ENCODE results near the gene ADGRG3. TPM values are rescaled to one million over a fixed set of nuclear protein-coding genes. Genes with fewer than 3 reads are reported as not detected.

Gene ADGRG3
- total and polyA plus RNA-seq, 9 of the 15 experiments (the other 6 are each of a cell fraction or from before 2014, with no cell fraction given) = 0.09 to 0.52 (median 0.14) TPM; not detected in 3

GRCh38 chr16:57696240-57696639 is 28.1 kb downstream of the ADGRG3 start:
- Histone ChIP-seq H3K9ac (ENCODE audit: insufficient read depth in 1 of 2, low read depth in 2 of 2, low read length in 2 of 2) (no peak overlapping the region), H3K4me1 (replicated peaks in 1 of 2; ENCODE audit: control insufficient read depth in 2 of 2, insufficient read depth in 2 of 2, low read length in 2 of 2) (peaks cover 33 to 45% of the 10 kb centered on the region in 2 experiments), H3K4me2 (ENCODE audit: insufficient read depth, low read length) (no peak overlapping the region; the same call in 1 of the 2 replicates), H3K9me3 (replicated peaks; ENCODE audit: control insufficient read depth, insufficient read depth, low read depth, low read length) (0 out of 2 replicates have a peak, but pooled peaks cover 2% of the 10 kb centered on the region), H3K27ac (ENCODE audit: extremely low read depth, low read depth, low read length) (no peak overlapping the region; the same call in 2 of the 3 replicates), H3K27me3 (ENCODE audit: control insufficient read depth in 2 of 2, insufficient read depth in 2 of 2, low read length in 2 of 2) (no peaks in the 10 kb centered on the region), H3K36me3 (ENCODE audit: control insufficient read depth, insufficient read depth, low read length) (no peaks in the 10 kb centered on the region), H3K79me2 (ENCODE audit: control insufficient read depth, insufficient read depth, low read length) (no peaks in the 10 kb centered on the region), H3K4me3 (no peak overlapping the region), H2AFZ (ENCODE audit: low read depth, low read length) (peak overlapping the region; percentile 1), H4K20me1 (replicated peaks; ENCODE audit: control insufficient read depth, insufficient read depth, low read length) (no peaks in the 10 kb centered on the region), H3K9me1 (ENCODE audit: control insufficient read depth, insufficient read depth, low read length) (no peaks in the 10 kb centered on the region)
- in situ Hi-C loops (cut with MboI) (no loop called here), intact Hi-C loops (cut with micrococcal nuclease) (no loop called here)
- ATAC-seq (no peak), DNase-seq (ENCODE audit: extremely low read depth in 1 of 4, low spot score in 3 of 4) (peak in 2 of 4 experiments; percentile 50 to 55), FAIRE-seq (no peak)
- POLR2A ChIA-PET = interaction anchor here (0.5 kb wide), 1 partner anchor 41 kb away, joined by 3 read pairs; no protein-coding TSS in a partner anchor
- 44% methylated on average over 7 of the region's 7 CpGs for WGBS (ENCODE audit: insufficient coverage, low coverage, missing lambda C conversion rate)
- CTCF ChIA-PET (ENCODE audit: low intra/inter-chr PET ratio) = no interaction called here
- BruUV-seq (replicated peaks) = no TSS peak
- TF ChIP-seq RBM25 (IDR thresholded peaks at IDR 0.05; ENCODE audit: low read depth, low read length, severe bottlenecking) (no peak), NCOR1 (IDR thresholded peaks at IDR 0.05) (no peak; the same call in 1 of the 2 replicates), KDM1A (IDR thresholded peaks at IDR 0.05) (no peak), ZNF785 (CRISPR knock-in tag; IDR thresholded peaks at IDR 0.05) (no peak), ZNF384 (IDR thresholded peaks at IDR 0.05; ENCODE audit: low read depth, low read length) (no peak), POLR2AphosphoS2 (IDR thresholded peaks at IDR 0.05; ENCODE audit: low read length) (no peak), ZEB2 (IDR thresholded peaks at IDR 0.05) (no peak), HDAC1 (IDR thresholded peaks at IDR 0.05) (no peak), ZNF780A (CRISPR knock-in tag; IDR thresholded peaks at IDR 0.05) (no peak), ZBED1 (IDR thresholded peaks at IDR 0.05) (no peak), DACH1 (IDR thresholded peaks at IDR 0.05; ENCODE audit: partially characterized antibody) (no peak), TEAD1 (CRISPR knock-in tag; IDR thresholded peaks at IDR 0.05) (peak in 1 of 2 experiments; percentile 44; a peak in 1 of 4 replicates), RBM14 (IDR thresholded peaks at IDR 0.05; ENCODE audit: borderline replicate concordance, insufficient read depth, low read depth, low read length) (no peak), BHLHE40 (IDR thresholded peaks at IDR 0.05; ENCODE audit: low read length) (no peak), ESRRA (IDR thresholded peaks at IDR 0.05; ENCODE audit: borderline replicate concordance, low read depth) (no peak), NR2C2 (CRISPR knock-in tag; IDR thresholded peaks at IDR 0.05) (no peak), NR2C2 (tag; IDR thresholded peaks at IDR 0.05) (no peak), BCOR (IDR thresholded peaks at IDR 0.05) (no peak), ZNF263 (CRISPR knock-in tag; IDR thresholded peaks at IDR 0.05; ENCODE audit: borderline replicate concordance) (no peak), HDAC2 (IDR thresholded peaks at IDR 0.05) (no peak)
- TF ChIP-seq, protein P1, sequence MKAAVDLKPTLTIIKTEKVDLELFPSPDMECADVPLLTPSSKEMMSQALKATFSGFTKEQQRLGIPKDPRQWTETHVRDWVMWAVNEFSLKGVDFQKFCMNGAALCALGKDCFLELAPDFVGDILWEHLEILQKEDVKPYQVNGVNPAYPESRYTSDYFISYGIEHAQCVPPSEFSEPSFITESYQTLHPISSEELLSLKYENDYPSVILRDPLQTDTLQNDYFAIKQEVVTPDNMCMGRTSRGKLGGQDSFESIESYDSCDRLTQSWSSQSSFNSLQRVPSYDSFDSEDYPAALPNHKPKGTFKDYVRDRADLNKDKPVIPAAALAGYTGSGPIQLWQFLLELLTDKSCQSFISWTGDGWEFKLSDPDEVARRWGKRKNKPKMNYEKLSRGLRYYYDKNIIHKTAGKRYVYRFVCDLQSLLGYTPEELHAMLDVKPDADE (conservative IDR thresholded peaks at IDR 0.05; ENCODE audit: control insufficient read depth, low read depth, low read length) = no peak
- TF ChIP-seq, protein P2, sequence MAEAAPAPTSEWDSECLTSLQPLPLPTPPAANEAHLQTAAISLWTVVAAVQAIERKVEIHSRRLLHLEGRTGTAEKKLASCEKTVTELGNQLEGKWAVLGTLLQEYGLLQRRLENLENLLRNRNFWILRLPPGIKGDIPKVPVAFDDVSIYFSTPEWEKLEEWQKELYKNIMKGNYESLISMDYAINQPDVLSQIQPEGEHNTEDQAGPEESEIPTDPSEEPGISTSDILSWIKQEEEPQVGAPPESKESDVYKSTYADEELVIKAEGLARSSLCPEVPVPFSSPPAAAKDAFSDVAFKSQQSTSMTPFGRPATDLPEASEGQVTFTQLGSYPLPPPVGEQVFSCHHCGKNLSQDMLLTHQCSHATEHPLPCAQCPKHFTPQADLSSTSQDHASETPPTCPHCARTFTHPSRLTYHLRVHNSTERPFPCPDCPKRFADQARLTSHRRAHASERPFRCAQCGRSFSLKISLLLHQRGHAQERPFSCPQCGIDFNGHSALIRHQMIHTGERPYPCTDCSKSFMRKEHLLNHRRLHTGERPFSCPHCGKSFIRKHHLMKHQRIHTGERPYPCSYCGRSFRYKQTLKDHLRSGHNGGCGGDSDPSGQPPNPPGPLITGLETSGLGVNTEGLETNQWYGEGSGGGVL (CRISPR knock-in tag; IDR thresholded peaks at IDR 0.05) = no peak
